Ishikawa (cell line): ENCODE data around the gene ZMYND10.
A peak's percentile ranks its signal among the peaks of the same experiment; 100 is the strongest.

Experiments used
- CEBPB ChIP-seq: IDR thresholded peaks from 2 replicates; pipeline ENCODE4 v1.6.1; 2012
- CREB1 ChIP-seq: IDR thresholded peaks from 2 replicates; pipeline ENCODE4 v1.6.1; 2012; ENCODE audit warnings: low read depth
- EGR1 ChIP-seq: IDR thresholded peaks from 2 replicates; pipeline ENCODE4 v1.6.1; 2012
- EP300 ChIP-seq: IDR thresholded peaks from 2 replicates; pipeline ENCODE4 v1.6.1; 2012; ENCODE audit warnings: borderline replicate concordance
- RAD21 ChIP-seq: IDR thresholded peaks from 2 replicates; pipeline ENCODE4 v1.6.1; 2012; ENCODE audit warnings: low read depth
- TEAD4 ChIP-seq: IDR thresholded peaks from 2 replicates; pipeline ENCODE4 v1.6.1; 2012
- YY1 ChIP-seq: IDR thresholded peaks from 2 replicates; pipeline ENCODE4 v1.6.1; 2012; ENCODE audit warnings: low read depth
- ZBTB7A ChIP-seq: IDR thresholded peaks from 2 replicates; pipeline ENCODE4 v1.6.1; 2012; ENCODE audit warnings: low read depth
- TF ChIP-seq, protein P1 (sequence below): IDR thresholded peaks from 2 replicates; pipeline ENCODE4 v1.6.1; 2012

DNA sequence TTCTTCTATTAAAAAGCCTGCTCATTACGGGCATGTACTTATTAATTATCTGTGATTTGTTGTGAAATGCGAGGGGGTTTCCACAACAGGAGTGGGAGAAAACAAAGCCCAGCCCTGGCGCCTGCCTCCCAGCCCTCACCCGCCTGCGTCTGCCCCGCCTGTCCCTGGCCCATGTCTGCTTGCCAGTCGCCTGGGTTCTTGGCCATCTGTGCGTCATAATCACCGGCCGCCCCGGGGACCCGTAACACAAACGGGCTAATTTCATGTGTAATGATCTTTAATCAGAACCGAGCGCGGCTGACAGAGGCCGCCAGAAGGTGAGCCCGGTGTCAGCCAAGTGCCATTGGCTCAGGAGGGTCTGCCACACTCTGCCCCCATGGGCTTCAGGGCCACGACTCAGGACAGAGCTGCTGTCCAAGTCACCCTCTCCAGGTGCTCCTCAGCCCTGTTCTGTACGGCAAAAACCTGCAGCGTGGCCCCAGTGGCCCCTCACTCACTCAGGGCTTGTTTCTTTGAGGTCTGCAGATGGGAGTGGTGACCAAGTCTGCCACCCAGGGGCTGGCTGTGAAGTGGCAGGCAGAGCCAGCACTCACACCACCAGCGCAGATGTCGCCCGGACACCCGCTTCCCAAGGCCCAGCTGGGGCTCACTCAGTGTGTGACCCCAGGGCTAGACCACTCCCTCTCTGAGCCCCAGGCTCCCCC, 42.6 kb upstream of the ZMYND10 start:
- peak; percentile 27; the same call in 1 of the 2 replicates for TF ChIP-seq RAD21
- TF ChIP-seq, protein P1, sequence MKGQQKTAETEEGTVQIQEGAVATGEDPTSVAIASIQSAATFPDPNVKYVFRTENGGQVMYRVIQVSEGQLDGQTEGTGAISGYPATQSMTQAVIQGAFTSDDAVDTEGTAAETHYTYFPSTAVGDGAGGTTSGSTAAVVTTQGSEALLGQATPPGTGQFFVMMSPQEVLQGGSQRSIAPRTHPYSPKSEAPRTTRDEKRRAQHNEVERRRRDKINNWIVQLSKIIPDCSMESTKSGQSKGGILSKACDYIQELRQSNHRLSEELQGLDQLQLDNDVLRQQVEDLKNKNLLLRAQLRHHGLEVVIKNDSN = no peak
- TF ChIP-seq TEAD4 = no peak
- TF ChIP-seq EGR1 = no peak
- TF ChIP-seq CREB1 = no peak
- no peak for TF ChIP-seq ZBTB7A
- no peak for TF ChIP-seq EP300
- TF ChIP-seq CEBPB = no peak
- no peak for TF ChIP-seq YY1
